Hepatocyte (in vitro differentiated cells): ENCODE data around the gene ITPRID1. TPM values are rescaled to one million over a fixed set of nuclear protein-coding genes. Genes with fewer than 3 reads are reported as not detected.

ENCODE experiments used
- DNase-seq: peaks from one replicate; pipeline ENCODE4 v3.0.0-alpha.2; 2016; ENCODE audit warnings: low spot score
- H2AFZ ChIP-seq: fragments of 200-600 bp; sonication (generic); 2 replicates; pipeline ENCODE4 v1.6.0; 2016; ENCODE audit warnings: antibody characterized with exemption, mild to moderate bottlenecking
- H3K27ac ChIP-seq: fragments of 200-600 bp; sonication (generic); 2 replicates; pipeline ENCODE4 v1.5.1; 2016; ENCODE audit warnings: mild to moderate bottlenecking
- H3K27me3 ChIP-seq: fragments of 200-600 bp; sonication (generic); 2 replicates; pipeline ENCODE4 v1.6.1; 2016
- H3K36me3 ChIP-seq: fragments of 200-600 bp; sonication (generic); replicated peaks from 2 replicates; pipeline ENCODE4 v1.5.1; 2016; ENCODE audit warnings: low read depth; ENCODE audit not compliant: insufficient read depth
- H3K4me1 ChIP-seq: fragments of 200-600 bp; sonication (generic); 2 replicates; pipeline ENCODE4 v1.5.1; 2016; ENCODE audit warnings: mild to moderate bottlenecking, moderate library complexity; ENCODE audit not compliant: insufficient read depth
- H3K4me2 ChIP-seq: fragments of 200-600 bp; sonication (generic); 2 replicates; pipeline ENCODE4 v1.6.0; 2016
- H3K4me3 ChIP-seq: fragments of 200-600 bp; sonication (generic); 2 replicates; pipeline ENCODE4 v1.5.1; 2016; ENCODE audit warnings: mild to moderate bottlenecking
- H3K79me2 ChIP-seq: fragments of 200-600 bp; sonication (generic); 2 replicates; pipeline ENCODE4 v1.6.0; 2017; ENCODE audit warnings: mild to moderate bottlenecking
- H3K9me2 ChIP-seq: fragments of 200-600 bp; sonication (generic); replicated peaks from 2 replicates; pipeline ENCODE4 v1.6.0; 2017; ENCODE audit warnings: mild to moderate bottlenecking; ENCODE audit not compliant: insufficient read depth
- H3K9me3 ChIP-seq: fragments of 200-600 bp; sonication (generic); 2 replicates; pipeline ENCODE4 v1.5.1; 2016; ENCODE audit warnings: low read depth, mild to moderate bottlenecking
- H4K20me1 ChIP-seq: fragments of 200-600 bp; sonication (generic); 2 replicates; pipeline ENCODE4 v1.6.0; 2016; ENCODE audit warnings: mild to moderate bottlenecking; ENCODE audit not compliant: insufficient read depth, poor library complexity, severe bottlenecking
- CTCF ChIP-seq: fragments of 200-600 bp; sonication (generic); IDR thresholded peaks from 2 replicates; pipeline ENCODE4 v1.5.1; 2016; ENCODE audit warnings: antibody characterized with exemption, mild to moderate bottlenecking; ENCODE audit not compliant: poor library complexity
- EZH2 ChIP-seq: fragments of 200-600 bp; sonication (generic); IDR thresholded peaks from 2 replicates; pipeline ENCODE4 v1.6.1; 2016; ENCODE audit warnings: antibody characterized with exemption, mild to moderate bottlenecking, borderline replicate concordance
- EZH2phosphoT487 ChIP-seq: fragments of 200-600 bp; sonication (generic); IDR thresholded peaks from one replicate; pipeline ENCODE4 v1.6.1; 2018; ENCODE audit warnings: antibody characterized with exemption, mild to moderate bottlenecking, low read depth, moderate library complexity; ENCODE audit not compliant: unreplicated experiment, severe bottlenecking
- WGBS: methylation state at CpG from one replicate; pipeline ENCODE4 v1.1.6; 2016; ENCODE audit warnings: low lambda C conversion rate; ENCODE audit errors: missing lambda C conversion rate; 5-methylcytosine and 5-hydroxymethylcytosine counted together
- polyA plus RNA-seq: library from polyadenylated mRNA; unstranded; fragments of >200 nt; fragmentation: Nextera tagmentation; extraction: Ambion mirVana; gene quantifications from 2 replicates; pipeline ENCODE4 v1.2.1, GENCODE V29; 2016
- total RNA-seq: library from RNA; depleted of rRNA; stranded (reverse); fragments of >200 nt; gene quantifications from 2 replicates; pipeline ENCODE4 v1.2.3, GENCODE V29; 2014

The ITPRID1 gene
- total and polyA plus RNA-seq, 2 experiments from 2014 or later = 0.06 TPM; not detected in 1

- 63% methylated on average over 3 of the region's 3 CpGs for WGBS
- H3K9me2 ChIP-seq = no peaks in the 10 kb centered on the region
- no peaks in the 10 kb centered on the region for H3K36me3 ChIP-seq
- H3K9me3 ChIP-seq = no peaks in the 10 kb centered on the region
- no peaks in the 10 kb centered on the region for H4K20me1 ChIP-seq
- H3K27me3 ChIP-seq = no peaks in the 10 kb centered on the region
- H3K79me2 ChIP-seq = no peaks in the 10 kb centered on the region
- no peak overlapping the region for H3K27ac ChIP-seq
- no peak overlapping the region for H3K4me3 ChIP-seq
- DNase-seq = no peak
- no peak overlapping the region for H3K4me2 ChIP-seq
- no peak overlapping the region for H2AFZ ChIP-seq
- H3K4me1 ChIP-seq = no peaks in the 10 kb centered on the region
- no peak for TF ChIP-seq CTCF
- no peak for TF ChIP-seq EZH2
- no peak for TF ChIP-seq EZH2phosphoT487
Measured at GRCh38 chr7:31478018-31478417, 35.9 kb upstream of the ITPRID1 start.

GRCh38 chr7:31478721-31479120, 35.2 kb upstream of the ITPRID1 start:
- no peaks in the 10 kb centered on the region for H3K9me3 ChIP-seq
- no peaks in the 10 kb centered on the region for H3K79me2 ChIP-seq
- no peaks in the 10 kb centered on the region for H3K27me3 ChIP-seq
- WGBS = 64% methylated on average over 6 of the region's 6 CpGs
- no peaks in the 10 kb centered on the region for H3K36me3 ChIP-seq
- DNase-seq = no peak
- H3K9me2 ChIP-seq = no peaks in the 10 kb centered on the region
- no peak overlapping the region for H3K4me2 ChIP-seq
- H3K4me1 ChIP-seq = no peaks in the 10 kb centered on the region
- H3K4me3 ChIP-seq = no peak overlapping the region
- H2AFZ ChIP-seq = no peak overlapping the region
- H3K27ac ChIP-seq = no peak overlapping the region
- H4K20me1 ChIP-seq = no peaks in the 10 kb centered on the region
- TF ChIP-seq EZH2phosphoT487 = no peak
- no peak for TF ChIP-seq EZH2
- TF ChIP-seq CTCF = no peak

DNA sequence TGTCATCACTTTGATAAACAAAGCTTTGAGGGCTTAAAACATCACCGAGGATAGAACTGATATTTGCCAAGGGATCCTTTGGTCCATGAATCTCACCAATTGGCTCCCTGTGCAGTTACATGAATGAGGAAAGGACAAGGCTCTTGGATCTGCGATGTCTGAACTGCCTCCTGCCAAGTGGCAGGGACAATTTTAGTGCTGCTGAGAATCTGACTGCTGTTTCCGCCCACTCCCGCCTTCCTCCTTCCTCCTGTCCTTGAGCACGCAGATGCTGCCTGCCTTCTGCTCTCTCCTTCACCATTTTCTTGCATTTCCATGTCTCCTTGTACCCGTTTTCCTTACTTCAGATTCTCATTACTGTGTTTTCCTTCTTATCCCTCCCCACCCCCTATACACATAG, 26.8 kb upstream of the ITPRID1 start:
- Histone ChIP-seq H3K9me3 (no peaks in the 10 kb centered on the region), H3K4me1 (no peaks in the 10 kb centered on the region), H3K4me3 (no peak overlapping the region), H3K9me2 (no peaks in the 10 kb centered on the region), H3K36me3 (no peaks in the 10 kb centered on the region), H4K20me1 (no peaks in the 10 kb centered on the region), H3K4me2 (no peak overlapping the region), H3K79me2 (no peaks in the 10 kb centered on the region), H3K27me3 (no peaks in the 10 kb centered on the region), H3K27ac (no peak overlapping the region), H2AFZ (no peak overlapping the region)
- no peak for DNase-seq
- WGBS = 82% methylated on average over 6 of the region's 6 CpGs
- TF ChIP-seq EZH2 = no peak
- TF ChIP-seq EZH2phosphoT487 = no peak
- no peak for TF ChIP-seq CTCF

- DNase-seq = no peak
- Histone ChIP-seq H3K4me3 (no peak overlapping the region), H3K27me3 (no peaks in the 10 kb centered on the region), H2AFZ (no peak overlapping the region), H3K9me2 (no peaks in the 10 kb centered on the region), H3K36me3 (no peaks in the 10 kb centered on the region), H3K27ac (no peak overlapping the region), H4K20me1 (no peaks in the 10 kb centered on the region), H3K9me3 (no peaks in the 10 kb centered on the region), H3K4me2 (no peak overlapping the region), H3K4me1 (no peaks in the 10 kb centered on the region), H3K79me2 (no peaks in the 10 kb centered on the region)
- WGBS = 88% methylated on average over 1 of the region's 1 CpG
- TF ChIP-seq EZH2 (no peak), EZH2phosphoT487 (no peak), CTCF (no peak)
Measured at GRCh38 chr7:31487476-31487875, 26.4 kb upstream of the ITPRID1 start.
